ENCODE measurements around the gene KLF11.

KLF11 gene

GRCh38 chr2:10079266-10079869, 36.0 kb downstream of the KLF11 start:
- Histone ChIP-seq H3F3A (ENCODE audit: insufficient read depth, low read length) (no peaks in the 10 kb centered on the region), H3K27ac (ENCODE audit: low read length) (no peak overlapping the region), H3K4me2 (ENCODE audit: low read depth, low read length) (no peak overlapping the region), H3K79me2 (ENCODE audit: low read length) (no peaks in the 10 kb centered on the region), H3K9me2 (replicated peaks; ENCODE audit: insufficient read depth, low read length) (no peaks in the 10 kb centered on the region), H3K9me3 (replicated peaks; ENCODE audit: insufficient read depth, low read length) (no peaks in the 10 kb centered on the region), H2AFZ (ENCODE audit: low read length) (no peak overlapping the region), H3K9ac (ENCODE audit: low read length) (no peak overlapping the region), H3K27me3 (replicated peaks; ENCODE audit: insufficient read depth, low read length) (peaks cover 51% of the 10 kb centered on the region), H3K4me1 (ENCODE audit: low read length) (no peaks in the 10 kb centered on the region), H3K4me3 (ENCODE audit: low read length) (no peak overlapping the region), H4K20me1 (ENCODE audit: insufficient read depth, low read length) (no peaks in the 10 kb centered on the region; the same call in 1 of the 2 replicates), H3K36me3 (replicated peaks; ENCODE audit: insufficient read depth, low read length) (no peaks in the 10 kb centered on the region)
- DNase-seq, result no peak
- TF ChIP-seq CTCF (IDR thresholded peaks at IDR 0.05; ENCODE audit: low read length) (no peak), EZH2phosphoT487 (IDR thresholded peaks at IDR 0.05; ENCODE audit: low read length) (no peak), EZH2 (optimal IDR thresholded peaks at IDR 0.05; ENCODE audit: low read depth, low read length) (no peak)

GRCh38 chr2:10079870-10080535, 36.7 kb downstream of the KLF11 start, which contains the start of gene CYS1:
CYS1 (minus strand) TSS chr2:10080411; CDS start chr2:10080223, 188 bp downstream.
- H3F3A ChIP-seq (ENCODE audit: insufficient read depth, low read length), result no peaks in the 10 kb centered on the region
- no peaks in the 10 kb centered on the region for H3K9me2 ChIP-seq (replicated peaks; ENCODE audit: insufficient read depth, low read length)
- no peak within 1 kb of the TSS for H2AFZ ChIP-seq (ENCODE audit: low read length)
- no peak for TF ChIP-seq CTCF (IDR thresholded peaks at IDR 0.05; ENCODE audit: low read length)
- TF ChIP-seq EZH2 (optimal IDR thresholded peaks at IDR 0.05; ENCODE audit: low read depth, low read length), result no peak
- no peak for TF ChIP-seq EZH2phosphoT487 (IDR thresholded peaks at IDR 0.05; ENCODE audit: low read length)
- H4K20me1 ChIP-seq (ENCODE audit: insufficient read depth, low read length), result no peaks in the 10 kb centered on the region; the same call in 1 of the 2 replicates
- H3K79me2 ChIP-seq (ENCODE audit: low read length), result no peaks in the 10 kb centered on the region
- H3K36me3 ChIP-seq (replicated peaks; ENCODE audit: insufficient read depth, low read length), result no peaks in the 10 kb centered on the region
- peak within 1 kb of the TSS; percentile 50; the same call in 1 of the 2 replicates for H3K4me2 ChIP-seq (ENCODE audit: low read depth, low read length)
- H3K9me3 ChIP-seq (replicated peaks; ENCODE audit: insufficient read depth, low read length), result no peaks in the 10 kb centered on the region
- DNase-seq, result no peak
- H3K4me3 ChIP-seq (ENCODE audit: low read length), result no peak within 1 kb of the TSS
- no peak within 1 kb of the TSS for H3K9ac ChIP-seq (ENCODE audit: low read length)
- H3K4me1 ChIP-seq (ENCODE audit: low read length), result no peaks in the 10 kb centered on the region
- H3K27me3 ChIP-seq (replicated peaks; ENCODE audit: insufficient read depth, low read length), result peaks cover 49% of the 10 kb centered on the region
- H3K27ac ChIP-seq (ENCODE audit: low read length), result no peak within 1 kb of the TSS

- H3K4me2 ChIP-seq (ENCODE audit: low read depth, low read length), result peak overlapping the region; percentile 50; the same call in 1 of the 2 replicates
- TF ChIP-seq CTCF (IDR thresholded peaks at IDR 0.05; ENCODE audit: low read length) (no peak), EZH2 (optimal IDR thresholded peaks at IDR 0.05; ENCODE audit: low read depth, low read length) (no peak), EZH2phosphoT487 (IDR thresholded peaks at IDR 0.05; ENCODE audit: low read length) (no peak)
- peaks cover 42% of the 10 kb centered on the region for H3K27me3 ChIP-seq (replicated peaks; ENCODE audit: insufficient read depth, low read length)
- H3K9ac ChIP-seq (ENCODE audit: low read length), result no peak overlapping the region
- H4K20me1 ChIP-seq (ENCODE audit: insufficient read depth, low read length), result no peaks in the 10 kb centered on the region; the same call in 1 of the 2 replicates
- H3F3A ChIP-seq (ENCODE audit: insufficient read depth, low read length), result no peaks in the 10 kb centered on the region
- H3K4me1 ChIP-seq (ENCODE audit: low read length), result no peaks in the 10 kb centered on the region
- no peaks in the 10 kb centered on the region for H3K79me2 ChIP-seq (ENCODE audit: low read length)
- no peak overlapping the region for H3K27ac ChIP-seq (ENCODE audit: low read length)
- H3K9me3 ChIP-seq (replicated peaks; ENCODE audit: insufficient read depth, low read length), result no peaks in the 10 kb centered on the region
- H3K36me3 ChIP-seq (replicated peaks; ENCODE audit: insufficient read depth, low read length), result no peaks in the 10 kb centered on the region
- H2AFZ ChIP-seq (ENCODE audit: low read length), result no peak overlapping the region
- no peak overlapping the region for H3K4me3 ChIP-seq (ENCODE audit: low read length)
- H3K9me2 ChIP-seq (replicated peaks; ENCODE audit: insufficient read depth, low read length), result no peaks in the 10 kb centered on the region
- DNase-seq, result peak; percentile 44
These were observed 37.4 kb downstream of the KLF11 start for GRCh38 chr2:10080536-10081304.

Data from MM.1S (cell line).